GM18519 (cell line): ENCODE measurements around the gene SAFB.

Experiments used
- ATAC-seq: cut with Tn5 transposase; IDR thresholded peaks from one replicate; pipeline ENCODE4 v1.9.1; 2021; ENCODE audit warnings: mild to moderate bottlenecking, moderate library complexity; ENCODE audit not compliant: unreplicated experiment, low FRiP score

SAFB gene

DNA sequence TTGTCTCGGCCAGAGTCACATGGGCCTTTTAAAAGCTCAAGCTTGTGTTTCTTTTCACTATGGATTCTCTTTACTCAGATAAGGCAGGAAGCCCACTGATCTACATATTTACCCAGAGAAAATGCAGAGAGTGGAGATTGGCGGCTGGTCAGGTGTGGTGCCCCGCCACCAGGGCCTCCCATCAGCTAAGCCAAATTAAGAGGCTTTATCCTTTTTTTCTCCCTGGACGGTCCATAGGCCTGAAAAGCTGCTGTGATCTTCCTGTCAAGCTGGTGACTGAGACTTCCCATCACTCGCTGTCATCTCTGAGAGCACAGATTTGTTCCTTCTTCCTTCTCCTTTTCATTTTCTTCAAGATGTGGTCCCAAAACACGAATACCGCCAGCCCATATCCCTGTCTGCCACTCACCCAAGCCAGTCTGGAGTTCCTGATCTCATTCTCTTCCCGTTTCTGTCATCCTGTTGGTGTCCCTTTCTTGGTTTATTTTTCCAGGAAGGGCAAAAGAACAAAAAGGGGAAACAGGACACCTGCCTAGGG, 1.9 kb downstream of the SAFB start:
- ATAC-seq, result no peak

DNA sequence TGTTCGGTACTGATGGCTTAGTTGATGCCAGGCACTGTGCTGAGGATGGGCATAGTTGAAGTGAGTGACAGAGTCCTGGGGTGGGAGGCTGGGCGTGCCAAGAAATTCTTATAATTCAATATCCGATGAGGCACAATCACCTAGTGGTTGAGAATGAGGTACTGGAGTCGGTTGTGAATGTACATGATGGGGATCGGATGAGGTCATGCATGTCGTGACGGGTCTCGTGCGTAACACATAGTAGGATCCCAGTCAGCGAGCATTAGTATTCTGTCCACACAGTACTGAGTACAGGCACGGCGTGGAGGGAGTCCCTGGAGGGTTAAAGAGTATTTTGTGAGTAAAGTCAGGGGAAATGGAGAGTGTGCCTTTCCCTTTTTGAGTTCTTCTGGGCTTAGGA, 2.8 kb downstream of the SAFB start:
- no peak for ATAC-seq

DNA sequence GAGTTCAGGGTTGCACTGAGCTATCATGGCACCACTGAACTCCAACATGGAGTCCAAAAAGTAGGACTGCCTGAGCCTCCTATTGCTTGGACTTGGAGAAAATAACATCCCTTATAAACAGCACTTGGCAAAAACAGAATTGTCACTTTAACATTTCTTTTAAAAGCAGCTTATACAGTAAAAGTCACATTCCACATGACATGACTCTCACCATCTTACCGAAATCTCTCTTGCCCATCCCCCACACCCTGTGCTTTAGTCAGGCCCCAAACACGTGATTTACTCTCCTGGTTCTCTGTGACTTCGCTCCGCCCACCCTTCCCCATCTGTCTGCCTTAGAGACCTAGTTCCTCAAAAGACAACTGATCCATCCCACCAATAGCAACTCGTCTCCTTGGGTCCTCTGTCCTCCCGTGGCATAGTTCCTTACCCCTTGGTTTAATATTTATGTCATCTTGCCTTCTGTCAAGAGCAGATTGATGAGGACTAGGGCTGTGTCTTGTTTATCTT, 4.6 kb downstream of the SAFB start:
- ATAC-seq, result no peak

DNA sequence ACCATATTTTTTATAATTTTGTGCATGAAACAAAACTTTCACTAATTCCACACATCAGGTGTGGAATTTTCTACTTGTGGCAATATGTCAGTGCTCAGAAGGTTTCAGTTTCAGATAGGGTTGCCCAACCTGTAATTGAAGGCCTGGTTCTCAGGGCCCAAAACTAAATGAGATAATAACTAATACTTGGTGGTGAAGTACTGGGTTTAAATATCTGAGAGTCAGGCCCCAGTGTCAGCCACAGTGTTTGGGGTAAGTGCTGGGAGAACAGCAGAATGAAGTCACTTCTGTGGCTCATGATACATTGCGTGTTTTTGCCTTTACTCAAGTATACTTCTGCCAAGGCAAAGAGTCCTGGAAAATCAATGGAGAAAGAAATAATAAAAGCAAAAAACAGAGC, 5.6 kb downstream of the SAFB start:
- ATAC-seq, result no peak

DNA sequence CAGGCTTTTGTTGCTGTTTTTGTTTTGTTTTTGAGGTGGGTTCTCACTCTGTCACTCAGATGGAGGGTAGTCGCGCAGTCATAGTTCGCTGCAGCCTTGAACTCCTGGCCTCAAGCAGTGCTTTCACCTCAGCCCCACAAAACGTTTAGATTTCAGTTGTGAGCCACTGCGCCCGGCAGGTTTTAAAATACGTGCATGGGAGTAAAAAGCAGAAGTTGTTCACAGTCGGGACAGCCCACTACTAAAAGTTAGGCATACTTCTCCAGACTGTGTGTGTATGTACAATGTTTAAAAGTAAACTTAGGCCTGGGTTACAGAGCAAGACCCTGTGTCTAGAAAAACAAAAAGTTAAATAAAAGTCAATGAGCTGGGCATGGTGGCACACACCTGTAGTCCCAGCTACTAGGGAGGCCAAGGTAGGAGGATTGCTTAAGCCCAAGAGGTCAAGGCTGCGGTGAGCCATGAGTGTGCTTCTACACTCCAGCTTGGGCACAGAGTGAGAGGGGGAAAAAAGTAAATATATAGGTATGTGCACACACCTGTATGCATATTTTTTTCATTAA, 6.1 kb downstream of the SAFB start:
- ATAC-seq, result no peak

DNA sequence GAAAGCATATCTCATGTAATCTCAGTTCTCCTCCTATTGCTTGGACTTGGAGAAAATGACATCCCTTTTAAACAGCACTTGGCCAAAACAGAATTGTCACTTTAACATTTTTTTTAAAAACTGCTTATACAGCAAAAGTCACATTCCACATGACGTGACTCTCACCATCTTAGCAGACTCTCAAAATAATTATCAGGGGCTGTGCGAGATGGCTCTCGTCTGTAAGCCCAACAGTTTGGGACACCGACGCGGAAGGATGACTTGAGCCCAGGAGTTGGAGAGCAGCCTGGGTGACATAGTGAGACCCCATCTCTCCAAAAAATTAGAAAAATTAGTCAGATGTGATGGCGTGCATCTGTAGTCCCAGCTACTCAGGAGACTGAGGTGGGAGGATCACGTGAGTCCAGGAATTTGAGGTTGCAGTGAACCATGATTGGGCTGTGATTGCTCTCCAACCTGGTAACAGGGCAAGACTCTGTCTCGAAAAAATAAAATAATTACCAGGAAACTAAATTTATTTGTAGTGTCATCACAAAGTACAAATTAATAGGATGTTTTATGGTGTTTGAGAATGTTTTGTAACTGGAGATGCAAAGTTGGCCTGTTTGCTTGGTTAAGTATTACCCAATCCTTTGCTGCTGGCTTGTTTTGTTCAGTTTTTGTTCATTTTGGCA, 8.8 kb downstream of the SAFB start:
- no peak for ATAC-seq

DNA sequence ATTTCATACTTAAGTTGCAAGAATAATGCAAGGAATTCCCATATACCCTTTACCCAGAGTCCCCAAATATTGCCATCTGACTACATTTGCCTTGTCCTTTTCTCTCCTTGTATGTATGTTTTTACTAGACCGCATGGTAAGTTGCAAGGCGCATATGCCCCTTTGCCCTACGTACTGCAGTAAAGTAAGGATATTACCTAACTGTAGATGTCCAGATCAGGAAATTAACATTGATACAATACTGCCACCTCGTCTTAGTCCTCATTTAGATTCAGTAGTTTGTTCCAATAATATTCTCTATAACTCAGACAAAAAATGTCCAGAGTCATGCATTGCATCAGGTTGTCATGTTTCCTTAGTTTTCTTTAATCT, 9.3 kb downstream of the SAFB start:
- ATAC-seq, result no peak

DNA sequence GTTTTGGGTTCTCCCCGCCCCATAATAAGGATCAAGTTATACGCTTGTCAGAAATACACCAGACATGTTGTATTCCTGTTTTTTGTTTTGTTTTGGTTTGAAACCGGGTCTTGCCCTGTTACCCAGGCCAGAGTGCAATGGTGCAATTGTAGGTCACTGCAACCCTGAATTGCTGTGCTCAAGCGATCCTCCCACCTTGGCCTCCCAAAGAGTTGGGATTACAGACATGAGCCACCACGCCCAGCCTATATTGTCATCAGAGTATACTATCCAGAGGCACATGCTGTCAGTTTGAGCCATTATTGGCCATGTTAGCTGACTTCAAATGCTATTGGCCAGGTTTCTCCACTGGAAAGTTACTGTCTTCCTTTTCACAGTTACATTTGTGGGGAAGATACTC, 9.8 kb downstream of the SAFB start:
- no peak for ATAC-seq

DNA sequence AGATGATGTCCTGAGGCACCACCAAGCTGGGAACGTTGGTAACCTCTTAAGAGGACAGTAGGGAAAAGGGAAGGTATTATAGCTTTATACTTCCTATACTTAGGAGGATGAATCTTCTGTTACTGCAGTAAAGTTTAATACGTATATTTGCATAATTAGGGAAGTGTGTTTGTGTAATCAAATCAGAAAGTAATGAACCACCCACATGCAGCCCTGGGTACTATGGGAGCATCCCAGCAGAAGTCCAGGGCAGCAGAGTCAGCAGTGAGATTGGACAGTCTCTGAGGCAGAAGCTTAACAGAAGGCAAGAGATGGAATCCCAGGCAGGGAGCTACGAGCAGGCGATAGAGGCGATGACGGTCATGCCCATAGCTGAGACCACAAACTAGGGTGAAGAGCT, 12.5 kb downstream of the SAFB start:
- ATAC-seq, result no peak

DNA sequence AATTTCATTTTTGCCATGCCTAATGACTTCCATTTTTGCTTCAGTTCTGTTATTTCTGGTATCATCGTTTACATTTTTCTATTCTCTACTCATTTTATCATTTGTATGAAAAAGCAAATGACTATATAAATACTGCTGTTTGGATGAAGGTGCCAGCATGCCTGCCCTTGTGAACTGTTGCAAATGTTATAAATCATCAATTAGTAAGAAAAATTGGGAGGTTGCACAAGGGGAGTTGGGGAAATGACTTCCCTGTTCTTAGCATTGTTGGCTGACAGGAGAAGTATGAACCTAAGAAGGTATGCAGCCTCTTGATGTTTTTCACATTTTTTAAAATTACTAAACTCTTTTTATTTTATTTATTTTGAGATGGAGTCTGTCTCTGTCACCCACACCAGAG, 15.1 kb downstream of the SAFB start:
- no peak for ATAC-seq

DNA sequence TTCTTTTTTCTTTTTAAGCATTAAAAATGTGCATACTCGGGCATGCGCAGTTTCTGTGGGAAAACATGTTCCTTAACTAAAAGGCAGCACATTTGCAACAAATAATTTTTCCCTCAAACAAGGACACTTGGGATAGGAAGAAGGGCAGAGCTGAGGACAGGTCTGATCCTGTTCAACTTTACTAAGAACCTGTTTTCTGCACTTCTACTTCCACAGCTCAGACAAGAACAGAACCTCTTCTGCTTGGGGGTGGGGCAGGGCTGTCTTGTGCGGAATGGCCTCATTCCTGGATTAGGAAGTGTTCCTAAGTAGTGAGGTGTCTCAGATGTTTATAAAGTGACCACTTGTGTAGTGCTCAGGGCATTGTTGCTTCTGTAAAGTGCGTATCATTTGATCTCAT, 18.3 kb downstream of the SAFB start:
- no peak for ATAC-seq

DNA sequence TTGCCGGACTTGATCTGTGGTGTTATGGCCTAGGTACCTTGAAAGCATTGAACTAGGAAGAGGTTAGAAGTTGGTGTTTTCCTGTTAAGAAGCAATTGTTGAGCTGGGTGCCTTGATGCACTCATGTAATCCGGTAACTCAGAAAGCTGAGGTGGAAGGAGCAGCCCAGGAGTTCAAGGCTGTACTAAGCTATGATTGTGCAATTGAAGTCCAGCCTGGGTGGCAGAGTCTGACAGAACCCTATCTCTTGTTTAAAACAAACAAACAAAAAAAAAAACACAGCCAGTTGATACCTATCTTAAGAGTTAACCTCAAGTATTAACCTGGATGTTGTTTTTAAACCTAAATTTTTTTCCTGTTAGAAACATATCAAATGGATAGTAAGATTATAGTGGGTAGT, 19.3 kb downstream of the SAFB start:
- ATAC-seq, result no peak

DNA sequence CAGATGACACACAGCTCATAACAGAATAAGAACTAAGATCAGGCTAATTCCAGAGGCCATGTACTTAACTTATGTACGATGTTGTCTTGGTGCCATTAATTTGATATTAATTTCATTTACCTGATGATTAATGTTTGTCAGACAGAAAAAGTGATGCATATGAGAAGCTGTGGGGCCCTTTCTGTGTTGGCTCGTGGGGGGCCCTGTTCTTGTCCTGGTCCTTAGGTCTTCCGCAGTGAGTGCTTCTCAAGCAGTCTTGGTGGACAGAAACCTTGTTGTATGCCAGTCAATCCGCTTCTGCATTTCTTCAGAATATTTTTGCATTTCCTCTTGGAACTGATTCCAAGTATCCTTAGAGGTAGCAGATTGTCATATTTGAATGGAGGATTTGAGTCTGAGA, 20.2 kb downstream of the SAFB start:
- no peak for ATAC-seq

DNA sequence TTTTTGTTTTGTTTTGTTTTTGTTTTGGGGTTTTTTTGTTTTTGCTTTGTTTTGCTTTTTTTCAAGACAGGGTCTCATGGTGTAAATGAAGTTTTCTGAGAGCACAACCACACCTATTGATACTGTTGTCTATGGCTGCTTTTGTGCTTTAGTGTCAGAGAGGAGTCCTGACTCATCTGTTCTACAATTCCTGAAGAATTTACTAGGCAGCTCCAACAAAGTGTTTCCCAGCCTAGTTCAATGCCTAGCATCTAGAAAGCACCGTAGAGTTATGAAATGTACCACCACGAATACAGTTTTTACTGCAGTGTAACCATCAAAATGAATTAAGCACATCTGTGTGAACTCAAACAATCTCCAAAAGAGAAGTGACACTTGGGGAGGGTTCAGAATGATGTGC, 21.2 kb downstream of the SAFB start:
- ATAC-seq, result no peak

DNA sequence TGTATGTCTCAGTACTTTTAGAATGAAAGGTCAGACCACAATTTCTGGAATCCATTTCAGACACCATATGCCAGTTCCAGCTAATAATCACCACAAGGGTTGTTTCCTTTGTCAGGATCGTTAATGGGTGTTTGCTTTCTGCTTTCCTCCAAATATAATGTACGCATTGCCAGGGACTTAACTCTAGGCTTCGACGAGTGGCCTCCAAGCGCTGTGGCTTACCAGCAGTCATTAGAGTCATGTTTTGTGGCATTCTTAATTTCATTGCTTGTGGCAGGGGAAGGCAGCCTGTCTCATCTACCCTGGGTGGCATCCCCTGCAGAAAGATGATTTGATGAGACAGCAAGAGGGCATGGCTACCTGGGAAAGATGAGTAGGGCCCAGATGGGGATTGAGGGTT, 22.5 kb downstream of the SAFB start:
- no peak for ATAC-seq

DNA sequence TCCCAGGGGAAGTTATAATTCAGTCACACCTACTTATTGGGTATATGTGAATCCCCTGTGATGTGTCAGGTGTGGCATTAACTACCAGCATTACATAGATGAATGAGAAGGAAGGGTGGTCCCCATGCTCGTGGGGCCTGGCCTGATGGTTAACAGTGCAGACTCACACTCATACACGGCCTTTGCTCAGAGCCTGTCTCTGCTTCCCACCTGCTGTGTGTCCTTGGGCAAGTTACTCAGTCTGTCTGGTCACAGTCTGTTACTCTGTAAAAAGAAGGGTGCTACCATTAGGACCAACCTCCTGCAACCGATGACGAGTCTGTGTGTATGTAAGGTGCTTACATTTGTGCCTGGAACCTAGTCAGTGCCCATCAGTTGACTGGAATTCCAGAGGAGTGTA, 23.8 kb downstream of the SAFB start:
- ATAC-seq, result no peak

DNA sequence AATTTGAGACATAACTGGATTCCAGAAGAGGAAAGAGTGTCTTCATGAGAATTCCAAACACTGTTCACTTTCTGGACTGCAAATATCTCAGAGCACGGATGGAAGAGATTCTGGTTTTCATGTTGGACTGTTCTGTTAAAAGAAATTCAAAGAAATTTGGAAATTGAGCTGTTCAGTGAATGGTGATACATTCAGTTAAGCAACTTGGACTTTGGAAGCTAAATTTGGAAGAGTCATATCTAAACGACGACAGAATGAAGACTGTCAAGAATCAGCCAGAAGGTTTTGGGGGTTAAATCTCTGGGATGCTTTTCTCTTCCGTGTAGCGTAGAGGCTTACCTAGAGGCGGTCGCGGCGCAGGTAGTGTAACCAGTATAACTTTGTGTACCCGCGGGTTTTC, 25.6 kb downstream of the SAFB start:
- ATAC-seq, result no peak

DNA sequence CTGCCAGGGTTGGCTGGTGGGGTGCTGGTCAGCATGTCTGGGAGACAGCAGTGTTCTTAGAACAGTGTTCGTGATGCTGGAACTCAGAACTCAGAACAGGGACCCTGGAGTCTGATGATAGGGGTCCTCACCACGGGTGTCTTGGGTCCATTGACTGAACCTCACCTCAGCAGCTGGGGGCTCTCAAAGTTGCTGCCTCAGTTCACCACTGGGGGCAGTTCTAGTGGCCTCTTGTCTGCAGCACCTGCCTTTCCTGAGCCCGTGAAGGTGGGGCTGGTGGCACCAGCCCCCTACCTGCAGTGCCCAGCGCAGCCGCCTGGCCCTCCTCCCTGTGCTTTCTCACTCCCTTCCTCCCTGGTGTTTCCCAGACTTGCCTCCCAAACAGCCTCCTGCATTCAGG, 28.5 kb downstream of the SAFB start:
- ATAC-seq, result no peak

DNA sequence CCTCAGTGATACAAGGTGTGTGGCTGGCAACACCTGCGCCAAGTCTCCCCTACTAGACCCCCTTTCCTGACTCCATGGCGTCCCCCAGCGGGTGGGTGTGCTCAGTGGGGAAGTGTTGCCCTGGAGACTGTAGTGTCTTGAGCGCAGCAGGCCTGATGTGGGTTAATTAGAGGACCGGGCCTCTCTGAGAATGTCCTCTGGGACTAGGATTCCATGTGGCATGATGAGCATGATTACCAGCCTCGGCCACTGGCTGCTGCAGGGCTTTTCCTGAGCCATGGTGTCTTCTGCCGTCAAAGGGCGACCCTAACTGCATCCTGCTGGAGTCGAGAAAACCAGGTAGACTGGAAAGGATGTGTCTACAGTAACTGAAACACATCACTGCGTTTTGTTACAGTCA, 29.4 kb downstream of the SAFB start:
- ATAC-seq, result no peak

DNA sequence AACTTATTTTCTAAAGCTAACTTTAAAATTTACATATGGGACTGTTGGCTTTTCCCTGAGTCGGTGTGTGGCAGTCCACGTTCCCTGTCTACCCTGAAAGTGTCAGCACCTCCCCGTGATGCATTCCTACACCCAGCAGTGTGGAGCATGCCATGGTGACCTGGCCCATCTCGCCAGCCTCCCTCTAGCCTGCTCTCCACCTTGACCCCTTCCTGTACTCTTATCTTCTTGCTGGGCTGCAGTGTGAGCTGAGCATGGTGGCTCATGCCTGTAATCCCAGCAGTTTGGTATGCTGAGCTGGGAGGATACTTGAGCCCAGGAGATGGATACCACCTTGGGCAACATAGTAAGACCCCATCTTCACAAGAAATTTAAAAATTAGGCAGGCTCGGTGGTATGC, 32.0 kb downstream of the SAFB start:
- ATAC-seq, result no peak

DNA sequence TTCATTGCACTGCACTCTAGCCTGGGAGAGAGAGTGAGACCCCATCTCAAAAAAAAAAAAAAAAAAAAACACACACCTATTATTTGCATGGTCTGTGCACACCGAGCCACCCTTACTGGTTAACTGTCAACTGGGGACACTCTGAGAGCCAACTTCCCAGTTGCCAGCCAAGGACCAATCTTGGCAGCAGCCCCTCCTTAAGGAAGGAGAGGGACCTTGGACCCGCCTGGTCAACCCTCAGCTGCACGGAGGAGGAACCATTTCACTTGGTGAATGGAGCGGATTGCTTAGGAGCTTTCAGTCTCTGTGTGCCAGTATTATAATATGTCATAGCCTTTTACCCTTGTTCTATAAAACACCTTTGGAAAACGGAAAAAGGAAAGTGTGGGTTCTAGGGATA, 32.5 kb downstream of the SAFB start:
- ATAC-seq, result no peak

DNA sequence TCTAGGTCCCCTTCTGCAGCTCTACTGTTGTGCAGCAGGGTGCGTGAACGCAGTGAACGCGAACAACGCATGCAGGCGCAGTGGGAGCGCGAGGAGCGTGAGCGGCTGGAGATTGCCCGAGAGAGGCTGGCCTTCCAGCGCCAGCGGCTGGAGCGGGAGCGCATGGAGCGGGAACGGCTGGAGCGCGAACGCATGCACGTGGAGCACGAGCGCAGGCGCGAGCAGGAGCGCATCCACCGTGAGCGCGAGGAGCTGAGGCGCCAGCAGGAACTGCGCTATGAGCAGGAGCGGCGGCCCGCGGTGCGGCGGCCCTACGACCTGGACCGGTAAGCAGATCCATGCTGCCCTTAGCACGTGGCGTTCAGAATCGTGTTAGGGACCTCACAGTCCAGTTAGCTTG, 38.6 kb downstream of the SAFB start:
- no peak for ATAC-seq
